Esophagus muscularis mucosa (tissue), 4 donors: ENCODE data around the gene LBX1. TPM values are rescaled to one million over a fixed set of nuclear protein-coding genes. Genes with fewer than 3 reads are reported as not detected.

Experiments used
- DNase-seq: peaks from one replicate; pipeline ENCODE4 v3.0.0-alpha.2; 2017; ENCODE audit errors: extremely low spot score
- H3K27ac ChIP-seq, 4 donors: fragments of 200-600 bp; sonication (generic); replicated peaks in 1 of 4; 1 replicate in 3 of 4; 2 replicates in 1 of 4; pipeline ENCODE4 v1.5.1; 2016 to 2019; ENCODE audit warnings: mild to moderate bottlenecking in 1 of 4
- H3K27me3 ChIP-seq, 4 donors: fragments of 200-600 bp; sonication (generic); one replicate each; pipeline versions ENCODE4 v1.5.1 to v1.6.0; 2016 to 2019
- H3K36me3 ChIP-seq, 4 donors: fragments of 200-600 bp; sonication (generic); one replicate each; pipeline ENCODE4 v1.5.1; 2016 to 2019
- H3K4me1 ChIP-seq, 4 donors: fragments of 200-600 bp; sonication (generic); one replicate each; pipeline ENCODE4 v1.5.1; 2016 to 2019
- H3K4me3 ChIP-seq, 4 donors: fragments of 200-600 bp; sonication (generic); 1 replicate in 2 of 4; 2 replicates in 2 of 4; pipeline ENCODE4 v1.5.1; 2016 to 2019; ENCODE audit warnings: mild to moderate bottlenecking in 4 of 4, moderate library complexity in 1 of 4
- H3K9me3 ChIP-seq, 4 donors: fragments of 200-600 bp; sonication (generic); 1 replicate in 3 of 4; 2 replicates in 1 of 4; pipeline ENCODE4 v1.5.1; 2016 to 2019
- EP300 ChIP-seq: sonication (generic); formaldehyde crosslinking; IDR thresholded peaks from one replicate; pipeline ENCODE4 v1.6.1; 2017; ENCODE audit warnings: antibody characterized with exemption
- POLR2A ChIP-seq: fragments of 450-650 bp; IDR thresholded peaks from one replicate; pipeline ENCODE4 v1.6.1; 2017; ENCODE audit warnings: antibody characterized with exemption, moderate library complexity, mild to moderate bottlenecking, low read depth
- POLR2AphosphoS5 ChIP-seq, 2 donors: sonication (generic); formaldehyde crosslinking; IDR thresholded peaks; one replicate each; pipeline ENCODE4 v1.6.1; 2017; ENCODE audit warnings: antibody characterized with exemption in 2 of 2
- WGBS: methylation state at CpG from one replicate; pipeline ENCODE4 v1.1.5; 2018; 5-methylcytosine and 5-hydroxymethylcytosine counted together
- intact Hi-C: fragments of 100-400 bp; cut with DNase I; formaldehyde crosslinking; loops from one replicate; pipeline ENCODE4 v1.15.1; 2023
- total RNA-seq, 4 donors: library from RNA; depleted of rRNA; stranded (reverse); fragments of >200 nt; gene quantifications; one replicate each; pipeline versions ENCODE4 v1.1.0 to v1.2.1, GENCODE V29; 2016
- TF ChIP-seq, protein P1 (sequence below), 3 experiments: fragments of 200-600 bp in 2 of 3; fragments of 450-650 bp in 1 of 3; sonication (generic) in 2 of 3; IDR thresholded peaks; one replicate each; pipeline ENCODE4 v1.5.1; 2017 to 2019; ENCODE audit warnings: antibody characterized with exemption in 3 of 3, mild to moderate bottlenecking in 2 of 3, moderate library complexity in 1 of 3

The LBX1 gene
- total RNA-seq, 4 donors from 2014 or later = not detected

- Histone ChIP-seq H3K27ac (no peak overlapping the region), H3K4me3 (no peak overlapping the region), H3K9me3 (no peaks in the 10 kb centered on the region), H3K36me3 (no peaks in the 10 kb centered on the region), H3K4me1 (no peaks in the 10 kb centered on the region), H3K27me3 (peaks cover 0 to 62% (median 0%) of the 10 kb centered on the region in 4 donors)
- 77% methylated on average over 5 of the region's 5 CpGs for WGBS
- DNase-seq = no peak
- TF ChIP-seq POLR2A (no peak), POLR2AphosphoS5 (IDR thresholded peaks at IDR 0.05) (no peak), EP300 (no peak)
- TF ChIP-seq, protein P1, sequence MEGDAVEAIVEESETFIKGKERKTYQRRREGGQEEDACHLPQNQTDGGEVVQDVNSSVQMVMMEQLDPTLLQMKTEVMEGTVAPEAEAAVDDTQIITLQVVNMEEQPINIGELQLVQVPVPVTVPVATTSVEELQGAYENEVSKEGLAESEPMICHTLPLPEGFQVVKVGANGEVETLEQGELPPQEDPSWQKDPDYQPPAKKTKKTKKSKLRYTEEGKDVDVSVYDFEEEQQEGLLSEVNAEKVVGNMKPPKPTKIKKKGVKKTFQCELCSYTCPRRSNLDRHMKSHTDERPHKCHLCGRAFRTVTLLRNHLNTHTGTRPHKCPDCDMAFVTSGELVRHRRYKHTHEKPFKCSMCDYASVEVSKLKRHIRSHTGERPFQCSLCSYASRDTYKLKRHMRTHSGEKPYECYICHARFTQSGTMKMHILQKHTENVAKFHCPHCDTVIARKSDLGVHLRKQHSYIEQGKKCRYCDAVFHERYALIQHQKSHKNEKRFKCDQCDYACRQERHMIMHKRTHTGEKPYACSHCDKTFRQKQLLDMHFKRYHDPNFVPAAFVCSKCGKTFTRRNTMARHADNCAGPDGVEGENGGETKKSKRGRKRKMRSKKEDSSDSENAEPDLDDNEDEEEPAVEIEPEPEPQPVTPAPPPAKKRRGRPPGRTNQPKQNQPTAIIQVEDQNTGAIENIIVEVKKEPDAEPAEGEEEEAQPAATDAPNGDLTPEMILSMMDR (IDR thresholded peaks at IDR 0.05) = no peak
- intact Hi-C loops = no loop called here
Observed at GRCh38 chr10:101195921-101196320, 33.3 kb downstream of the LBX1 start.

- H3K4me3 ChIP-seq = no peak overlapping the region
- 43% methylated on average over 12 of the region's 12 CpGs for WGBS
- peaks cover 0 to 36% (median 0%) of the 10 kb centered on the region in 4 donors for H3K27me3 ChIP-seq
- H3K9me3 ChIP-seq = no peaks in the 10 kb centered on the region
- H3K36me3 ChIP-seq = no peaks in the 10 kb centered on the region
- no peak for DNase-seq
- TF ChIP-seq, protein P1 (IDR thresholded peaks at IDR 0.05) = no peak
- TF ChIP-seq POLR2A = no peak
- no peak for TF ChIP-seq POLR2AphosphoS5 (IDR thresholded peaks at IDR 0.05)
- TF ChIP-seq EP300 = no peak
- intact Hi-C loops = no loop called here
- H3K4me1 ChIP-seq = no peaks in the 10 kb centered on the region
- no peak overlapping the region for H3K27ac ChIP-seq
Observed at GRCh38 chr10:101189461-101190401, 39.5 kb downstream of the LBX1 start.

DNA sequence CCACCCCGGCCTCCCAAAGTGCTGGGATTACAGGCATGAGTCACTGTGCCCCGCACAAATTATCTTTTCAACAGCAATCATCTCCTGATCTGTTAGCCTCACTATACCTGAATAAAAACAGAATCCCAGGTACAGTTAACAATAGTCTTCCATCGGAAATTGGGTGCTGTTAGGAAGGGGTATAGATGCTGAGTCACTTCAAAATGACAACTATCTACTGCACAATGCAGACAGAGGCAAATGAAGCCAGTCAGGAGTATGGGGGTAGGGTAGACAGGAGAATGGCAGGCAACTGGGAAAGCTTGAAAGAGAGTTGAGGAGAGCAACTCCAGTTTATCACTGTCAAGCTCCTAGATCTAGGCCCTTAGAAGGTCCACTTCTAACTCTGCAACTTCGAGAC is 40.3 kb downstream of the LBX1 start:
- H3K9me3 ChIP-seq = no peaks in the 10 kb centered on the region
- no peak for TF ChIP-seq EP300
- TF ChIP-seq POLR2AphosphoS5 (IDR thresholded peaks at IDR 0.05) = no peak
- TF ChIP-seq, protein P1 (IDR thresholded peaks at IDR 0.05) = no peak
- TF ChIP-seq POLR2A = no peak
- H3K27ac ChIP-seq = no peak overlapping the region
- H3K27me3 ChIP-seq = peaks cover 0 to 36% (median 0%) of the 10 kb centered on the region in 4 donors
- no peak overlapping the region for H3K4me3 ChIP-seq
- 91% methylated on average over 4 of the region's 4 CpGs for WGBS
- intact Hi-C loops = no loop called here
- no peaks in the 10 kb centered on the region for H3K36me3 ChIP-seq
- DNase-seq = no peak
- no peaks in the 10 kb centered on the region for H3K4me1 ChIP-seq

GRCh38 chr10:101183458-101184183 is 45.6 kb downstream of the LBX1 start:
- intact Hi-C loops = no loop called here
- peaks cover 0 to 35% (median 0%) of the 10 kb centered on the region in 4 donors for H3K27me3 ChIP-seq
- WGBS = 64% methylated on average over 6 of the region's 6 CpGs
- no peaks in the 10 kb centered on the region for H3K9me3 ChIP-seq
- H3K4me1 ChIP-seq = no peaks in the 10 kb centered on the region
- no peak overlapping the region for H3K4me3 ChIP-seq
- H3K36me3 ChIP-seq = no peaks in the 10 kb centered on the region
- no peak overlapping the region for H3K27ac ChIP-seq
- TF ChIP-seq POLR2A (no peak), EP300 (no peak), POLR2AphosphoS5 (IDR thresholded peaks at IDR 0.05) (no peak)
- TF ChIP-seq, protein P1 (IDR thresholded peaks at IDR 0.05) = no peak
- DNase-seq = no peak
